Measurements from ENCODE around the gene PITPNB.

Gene PITPNB

GRCh38 chr22:27919942-27920755 is 1.1 kb upstream of the PITPNB start:
- no peak for FAIRE-seq
- DNase-seq (ENCODE audit: low spot score): peak; percentile 29

GRCh38 chr22:27918341-27919221 is 475 bp downstream of the PITPNB start:
- FAIRE-seq: no peak
- DNase-seq (ENCODE audit: low spot score): peak; percentile 31

GRCh38 chr22:27915986-27916385 is 3.1 kb downstream of the PITPNB start:
- FAIRE-seq (no peak), DNase-seq (ENCODE audit: low spot score) (no peak)

GRCh38 chr22:27913162-27913741 is 5.8 kb downstream of the PITPNB start:
- FAIRE-seq: no peak

GRCh38 chr22:27912101-27912500 is 7.0 kb downstream of the PITPNB start:
- FAIRE-seq: no peak

More at GRCh38 chr22:27913162-27913741, 5.8 kb downstream of the PITPNB start:
- no peak for DNase-seq (ENCODE audit: low spot score)

GRCh38 chr22:27911330-27911729 is 7.7 kb downstream of the PITPNB start:
- no peak for DNase-seq (ENCODE audit: low spot score)
- FAIRE-seq: no peak

More at GRCh38 chr22:27912101-27912500, 7.0 kb downstream of the PITPNB start:
- DNase-seq (ENCODE audit: low spot score): no peak

- DNase-seq (ENCODE audit: low spot score): no peak
- no peak for FAIRE-seq
Measured at GRCh38 chr22:27906241-27906640, 12.8 kb downstream of the PITPNB start.

- FAIRE-seq (no peak), DNase-seq (ENCODE audit: low spot score) (no peak)
Measured at GRCh38 chr22:27905653-27906052, 13.4 kb downstream of the PITPNB start.

GRCh38 chr22:27903805-27904473 is 15.1 kb downstream of the PITPNB start:
- FAIRE-seq (no peak), DNase-seq (ENCODE audit: low spot score) (no peak)

GRCh38 chr22:27900153-27900552 is 18.9 kb downstream of the PITPNB start:
- FAIRE-seq: no peak

GRCh38 chr22:27896245-27896644 is 22.8 kb downstream of the PITPNB start:
- no peak for FAIRE-seq
- no peak for DNase-seq (ENCODE audit: low spot score)

More at GRCh38 chr22:27900153-27900552, 18.9 kb downstream of the PITPNB start:
- DNase-seq (ENCODE audit: low spot score): no peak

GRCh38 chr22:27895600-27895999 is 23.5 kb downstream of the PITPNB start:
- DNase-seq (ENCODE audit: low spot score): no peak
- no peak for FAIRE-seq

- FAIRE-seq (no peak), DNase-seq (ENCODE audit: low spot score) (no peak)
Measured at GRCh38 chr22:27892811-27893210, 26.2 kb downstream of the PITPNB start.

- FAIRE-seq (no peak), DNase-seq (ENCODE audit: low spot score) (no peak)
Measured at GRCh38 chr22:27892064-27892463, 27.0 kb downstream of the PITPNB start.

- FAIRE-seq: no peak
- DNase-seq (ENCODE audit: low spot score): no peak
Measured at GRCh38 chr22:27888310-27888709, 30.7 kb downstream of the PITPNB start.

- no peak for FAIRE-seq
Measured at GRCh38 chr22:27886843-27887151, 32.3 kb downstream of the PITPNB start.

GRCh38 chr22:27885977-27886842 is 32.8 kb downstream of the PITPNB start:
- DNase-seq (ENCODE audit: low spot score) (peak; percentile 10), FAIRE-seq (peak; percentile 53)

More at GRCh38 chr22:27886843-27887151, 32.3 kb downstream of the PITPNB start:
- no peak for DNase-seq (ENCODE audit: low spot score)

- DNase-seq (ENCODE audit: low spot score) (no peak), FAIRE-seq (no peak)
Measured at GRCh38 chr22:27883656-27884350, 35.3 kb downstream of the PITPNB start.

GRCh38 chr22:27882507-27883290 is 36.4 kb downstream of the PITPNB start:
- DNase-seq (ENCODE audit: low spot score): no peak
- no peak for FAIRE-seq

All from RCC 7860 (cell line).